Activated naive CD8-positive, alpha-beta T cell (primary cell): ENCODE data around the gene SP9.
A peak's percentile ranks its signal among the peaks of the same experiment; 100 is the strongest.

Experiments used
- H3K27ac Mint-ChIP-seq: one replicate; pipeline ENCODE4 v1.8.0; 2021; ENCODE audit warnings: mixed read lengths
- H3K27me3 Mint-ChIP-seq: one replicate; pipeline ENCODE4 v1.8.0; 2021; ENCODE audit warnings: mixed read lengths
- H3K36me3 Mint-ChIP-seq: one replicate; pipeline ENCODE4 v1.8.0; 2021; ENCODE audit warnings: mixed read lengths
- H3K4me1 Mint-ChIP-seq: one replicate; pipeline ENCODE4 v1.8.0; 2021; ENCODE audit warnings: low read depth, mixed read lengths
- H3K4me3 Mint-ChIP-seq: one replicate; pipeline ENCODE4 v1.8.0; 2021; ENCODE audit warnings: mild to moderate bottlenecking, mixed read lengths
- H3K9me3 Mint-ChIP-seq: one replicate; pipeline ENCODE4 v1.8.0; 2021; ENCODE audit warnings: low read depth, mixed read lengths

The SP9 gene

DNA sequence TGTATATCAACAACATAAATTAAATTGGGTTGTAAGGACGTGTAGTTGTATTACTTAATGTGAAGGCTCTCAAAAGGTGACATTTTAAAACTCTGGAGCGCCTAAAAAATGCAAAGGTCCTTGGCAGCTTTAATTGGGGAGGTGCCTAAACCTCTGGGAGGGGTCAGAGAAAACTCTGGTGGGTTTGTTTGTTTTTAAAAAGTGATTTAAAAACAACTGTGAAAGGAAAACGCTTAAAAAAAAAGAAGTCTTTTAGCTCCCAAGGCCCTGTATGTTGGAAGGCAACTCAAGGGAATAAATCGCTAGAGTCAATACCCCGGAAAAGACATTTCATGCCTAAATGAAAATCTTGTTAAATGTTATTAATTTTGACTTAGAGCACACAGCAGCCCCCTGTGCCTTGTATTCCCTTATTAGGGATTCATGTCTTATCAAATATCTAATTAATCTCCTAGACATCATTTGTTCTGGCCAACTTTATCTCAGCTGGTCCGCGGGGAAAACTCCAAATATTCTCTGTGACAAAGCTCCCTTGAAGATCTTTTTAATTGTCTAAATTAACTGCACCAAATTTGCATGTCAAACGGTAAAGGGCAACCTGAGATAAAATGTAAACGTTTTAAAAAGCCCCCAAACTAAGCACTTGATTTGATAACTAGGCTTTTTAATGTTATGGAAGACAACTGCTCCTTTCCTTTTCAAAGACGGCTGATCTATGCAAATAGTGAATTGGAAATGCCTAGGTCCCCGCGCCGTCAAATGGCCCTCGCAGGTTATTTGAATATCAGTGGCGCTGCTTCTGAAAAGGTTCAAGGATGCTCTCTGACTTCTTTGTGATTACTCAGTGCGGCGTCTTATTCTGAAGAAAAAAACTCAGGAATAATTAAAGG is 4.2 kb downstream of the SP9 start:
- peaks cover 40% of the 10 kb centered on the region for H3K27me3 Mint-ChIP-seq
- H3K9me3 Mint-ChIP-seq: no peaks in the 10 kb centered on the region
- peaks cover 41% of the 10 kb centered on the region for H3K4me1 Mint-ChIP-seq
- no peak overlapping the region for H3K27ac Mint-ChIP-seq
- H3K36me3 Mint-ChIP-seq: no peaks in the 10 kb centered on the region
- no peak overlapping the region for H3K4me3 Mint-ChIP-seq

- Mint-ChIP-seq H3K36me3 (no peaks in the 10 kb centered on the region), H3K4me3 (no peak overlapping the region), H3K27ac (peak overlapping the region; percentile 55), H3K4me1 (peaks cover 39% of the 10 kb centered on the region), H3K27me3 (peaks cover 41% of the 10 kb centered on the region), H3K9me3 (no peaks in the 10 kb centered on the region)
These were observed 5.0 kb downstream of the SP9 start for GRCh38 chr2:174339561-174340399.

DNA sequence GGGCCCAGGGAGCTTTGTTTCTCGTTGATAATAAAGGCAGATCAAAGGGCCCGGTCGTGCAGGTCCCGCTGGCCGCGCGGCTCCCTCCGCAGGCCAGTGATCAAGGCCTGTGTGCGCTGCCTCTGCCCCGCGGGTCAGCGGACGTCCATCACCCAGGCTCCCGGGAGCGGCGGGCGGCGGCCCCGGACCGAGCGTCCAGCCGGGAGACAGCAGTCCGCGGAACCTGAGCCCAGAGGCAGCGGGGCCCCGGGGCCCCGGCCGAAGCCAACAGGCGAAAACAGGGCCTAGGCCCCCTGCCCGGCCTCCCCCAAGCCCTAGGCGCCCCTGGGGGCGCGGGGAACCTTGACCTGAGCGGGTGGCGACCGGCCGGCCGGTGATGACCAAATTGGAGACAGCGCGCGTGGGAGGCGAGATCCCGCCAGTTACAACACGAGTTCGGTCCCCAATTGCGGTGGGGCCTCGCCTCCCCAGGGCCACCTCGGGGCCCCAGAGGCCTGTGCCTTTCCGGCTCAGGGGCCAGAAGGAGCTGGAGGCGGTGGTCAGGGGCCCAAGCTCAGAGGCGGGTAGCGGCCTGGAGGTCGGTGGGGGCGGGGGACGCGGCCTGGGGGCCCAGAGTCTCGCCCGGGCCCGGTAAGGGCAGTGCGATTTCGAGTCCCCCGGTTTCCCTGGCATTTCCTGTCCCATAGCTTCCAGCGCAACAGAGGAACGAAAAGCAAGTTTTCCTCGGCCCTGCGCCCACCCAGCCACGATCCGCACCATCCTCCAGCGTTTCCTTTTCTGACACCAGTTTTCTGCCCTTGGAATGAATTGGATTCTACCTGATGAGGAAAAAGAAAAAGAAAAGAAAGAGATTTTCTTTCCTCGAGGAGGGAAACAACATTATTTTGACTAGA is 5.9 kb downstream of the SP9 start:
- Mint-ChIP-seq H3K4me3 (peak overlapping the region; percentile 83), H3K27ac (peak overlapping the region; percentile 43), H3K4me1 (peaks cover 31% of the 10 kb centered on the region), H3K36me3 (no peaks in the 10 kb centered on the region), H3K27me3 (peaks cover 43% of the 10 kb centered on the region), H3K9me3 (no peaks in the 10 kb centered on the region)

GRCh38 chr2:174341293-174341994 is 6.7 kb downstream of the SP9 start:
- Mint-ChIP-seq H3K36me3 (no peaks in the 10 kb centered on the region), H3K9me3 (no peaks in the 10 kb centered on the region), H3K4me3 (peak overlapping the region; percentile 83), H3K27ac (peak overlapping the region; percentile 43), H3K4me1 (peaks cover 31% of the 10 kb centered on the region), H3K27me3 (peaks cover 45% of the 10 kb centered on the region)

DNA sequence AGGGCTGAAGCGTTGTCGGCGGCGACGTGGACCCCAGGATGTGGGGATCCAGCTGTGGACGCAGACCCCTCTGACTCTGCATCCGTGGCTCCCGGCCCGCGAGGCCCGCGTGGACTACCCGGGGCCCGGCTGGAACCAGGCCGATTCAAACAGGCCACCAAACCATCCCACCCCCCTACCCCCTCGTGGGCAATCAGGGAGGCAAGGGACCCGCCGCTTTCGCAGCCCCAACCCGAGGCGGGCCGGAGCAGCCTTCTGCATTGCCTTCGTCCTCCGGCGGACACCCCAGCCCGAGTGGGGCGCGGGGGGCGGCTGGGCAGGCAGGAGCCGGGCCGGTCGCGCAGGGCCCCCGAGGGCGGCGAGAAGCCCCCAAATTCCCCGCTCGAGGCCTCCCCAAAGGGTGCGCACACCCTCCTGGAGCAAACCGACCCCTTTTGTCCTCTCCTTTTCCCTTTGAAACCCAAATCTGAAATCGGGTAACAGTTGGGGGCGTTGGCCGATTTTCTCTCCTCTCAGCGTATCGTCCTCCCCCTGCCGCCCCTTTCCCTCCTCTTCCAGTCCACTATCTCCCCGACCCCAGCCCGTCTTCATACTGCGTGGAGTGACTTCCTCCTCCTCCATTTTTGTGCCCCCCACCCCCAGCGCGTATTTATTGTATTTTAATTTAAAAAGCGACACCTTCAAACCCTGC is 7.4 kb downstream of the SP9 start:
- Mint-ChIP-seq H3K4me1 (peaks cover 31% of the 10 kb centered on the region), H3K4me3 (peak overlapping the region; percentile 83), H3K27me3 (peaks cover 45% of the 10 kb centered on the region), H3K27ac (no peak overlapping the region), H3K36me3 (peaks cover 3% of the 10 kb centered on the region), H3K9me3 (no peaks in the 10 kb centered on the region)

DNA sequence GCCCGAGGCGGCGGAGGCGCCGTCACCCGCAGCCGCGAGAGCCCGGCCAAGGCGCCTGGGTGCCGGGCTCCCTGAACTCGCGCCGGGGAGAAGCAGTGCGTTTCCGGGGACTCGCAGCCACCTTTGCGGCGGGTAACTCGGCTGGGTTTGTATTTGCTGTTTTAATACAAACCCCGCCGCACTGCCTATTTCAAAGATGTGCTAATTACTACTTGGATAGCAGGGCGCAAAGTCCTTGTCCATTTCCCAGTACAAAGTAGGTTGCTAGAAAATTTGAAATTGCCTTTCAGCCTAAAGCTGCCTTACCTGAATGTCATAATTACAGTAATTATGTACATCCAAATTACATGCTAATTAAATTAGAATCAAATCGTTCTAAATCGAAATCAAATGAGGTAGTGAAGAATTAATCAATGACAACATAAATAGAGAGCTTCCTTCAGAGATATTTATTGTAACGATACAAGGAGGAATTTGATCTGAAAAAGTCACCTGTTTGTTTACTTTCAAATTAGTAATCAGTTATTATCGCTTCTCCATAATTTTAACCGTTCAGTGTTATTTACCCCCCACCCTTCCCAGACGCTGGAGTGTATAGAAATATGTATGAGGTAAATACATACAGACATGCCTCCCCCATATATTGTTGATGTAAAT is 8.1 kb downstream of the SP9 start:
- H3K27me3 Mint-ChIP-seq: peaks cover 42% of the 10 kb centered on the region
- H3K4me1 Mint-ChIP-seq: peaks cover 28% of the 10 kb centered on the region
- no peaks in the 10 kb centered on the region for H3K9me3 Mint-ChIP-seq
- H3K4me3 Mint-ChIP-seq: peak overlapping the region; percentile 46
- H3K27ac Mint-ChIP-seq: no peak overlapping the region
- H3K36me3 Mint-ChIP-seq: peaks cover 3% of the 10 kb centered on the region

DNA sequence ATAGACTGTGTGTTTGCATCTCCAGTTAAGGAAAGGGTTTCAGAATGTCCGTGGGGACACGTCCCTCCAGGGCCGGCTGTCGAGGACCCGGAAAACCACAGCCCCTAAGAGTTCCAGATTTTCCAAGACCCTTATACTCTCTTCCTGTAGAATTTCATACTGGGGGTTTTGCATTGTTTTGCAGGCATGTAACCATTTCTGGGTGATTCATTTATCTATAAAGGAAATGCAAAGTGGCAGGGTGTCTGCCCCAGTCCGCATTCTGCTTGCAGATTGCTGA is 8.5 kb downstream of the SP9 start:
- H3K4me3 Mint-ChIP-seq: peak overlapping the region; percentile 46
- no peak overlapping the region for H3K27ac Mint-ChIP-seq
- H3K9me3 Mint-ChIP-seq: no peaks in the 10 kb centered on the region
- peaks cover 40% of the 10 kb centered on the region for H3K27me3 Mint-ChIP-seq
- H3K4me1 Mint-ChIP-seq: peaks cover 26% of the 10 kb centered on the region
- peaks cover 5% of the 10 kb centered on the region for H3K36me3 Mint-ChIP-seq

- peaks cover 10% of the 10 kb centered on the region for H3K36me3 Mint-ChIP-seq
- H3K4me1 Mint-ChIP-seq: peaks cover 26% of the 10 kb centered on the region
- H3K27me3 Mint-ChIP-seq: peaks cover 39% of the 10 kb centered on the region
- H3K9me3 Mint-ChIP-seq: no peaks in the 10 kb centered on the region
- peak overlapping the region; percentile 46 for H3K4me3 Mint-ChIP-seq
- H3K27ac Mint-ChIP-seq: no peak overlapping the region
These were observed 9.1 kb downstream of the SP9 start for GRCh38 chr2:174343623-174344455.

DNA sequence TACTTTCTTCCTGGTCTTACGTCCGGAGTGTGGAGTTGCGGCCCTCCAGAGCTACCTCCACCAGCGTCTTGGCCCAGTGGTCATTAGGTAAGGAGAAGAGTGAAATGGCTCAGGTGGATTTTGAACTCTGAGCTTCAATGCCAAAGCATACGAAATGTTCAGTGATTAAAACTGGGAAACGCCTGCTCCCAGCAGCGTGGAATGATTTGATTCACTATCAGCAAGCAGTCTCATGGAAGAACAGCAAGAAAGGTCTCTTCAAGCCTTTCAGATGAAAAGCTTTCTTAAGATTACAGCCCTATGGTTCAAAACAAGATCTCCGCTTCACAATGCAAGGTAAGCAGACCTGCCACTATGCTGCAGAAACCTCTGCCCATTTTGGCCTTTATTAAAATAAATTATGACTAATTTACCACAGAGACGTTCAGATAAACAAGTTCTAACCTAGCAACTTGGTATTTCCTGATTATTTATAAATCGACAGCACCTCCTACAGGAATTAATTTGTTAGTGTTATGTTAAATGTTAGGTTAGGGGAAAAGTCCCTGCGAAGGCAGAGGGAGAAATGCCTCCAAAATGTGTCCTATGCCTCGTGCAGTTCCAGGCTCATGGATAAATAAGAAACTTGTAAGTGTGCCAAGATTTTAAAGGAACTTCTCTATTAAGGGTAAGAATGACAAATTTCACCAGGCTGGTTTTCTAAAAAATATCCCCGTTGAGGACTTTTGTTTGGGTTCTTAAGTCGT is 10.1 kb downstream of the SP9 start:
- H3K27ac Mint-ChIP-seq: no peak overlapping the region
- no peak overlapping the region for H3K4me3 Mint-ChIP-seq
- H3K9me3 Mint-ChIP-seq: no peaks in the 10 kb centered on the region
- peaks cover 32% of the 10 kb centered on the region for H3K27me3 Mint-ChIP-seq
- H3K4me1 Mint-ChIP-seq: peaks cover 26% of the 10 kb centered on the region
- H3K36me3 Mint-ChIP-seq: peaks cover 13% of the 10 kb centered on the region

DNA sequence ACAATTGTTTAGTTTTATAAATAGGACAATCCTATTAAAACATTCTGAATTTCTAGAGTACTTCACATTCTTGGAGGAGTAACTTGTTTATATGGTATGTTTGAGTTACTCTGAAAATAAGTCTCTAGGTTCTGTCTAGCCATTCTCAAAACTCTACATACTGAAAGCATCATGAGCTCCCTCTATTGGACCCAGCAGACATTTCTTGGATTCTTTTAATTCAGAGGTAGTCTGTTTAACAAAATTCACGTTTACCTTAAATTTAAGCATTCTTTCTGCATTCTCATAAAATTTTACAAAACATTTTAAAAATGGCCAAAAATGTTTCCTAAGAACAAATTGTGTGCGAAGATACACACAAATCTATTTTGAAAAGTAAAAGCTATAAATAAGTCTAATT is 15.3 kb downstream of the SP9 start:
- peaks cover 4% of the 10 kb centered on the region for H3K27me3 Mint-ChIP-seq
- H3K9me3 Mint-ChIP-seq: no peaks in the 10 kb centered on the region
- H3K4me1 Mint-ChIP-seq: no peaks in the 10 kb centered on the region

DNA sequence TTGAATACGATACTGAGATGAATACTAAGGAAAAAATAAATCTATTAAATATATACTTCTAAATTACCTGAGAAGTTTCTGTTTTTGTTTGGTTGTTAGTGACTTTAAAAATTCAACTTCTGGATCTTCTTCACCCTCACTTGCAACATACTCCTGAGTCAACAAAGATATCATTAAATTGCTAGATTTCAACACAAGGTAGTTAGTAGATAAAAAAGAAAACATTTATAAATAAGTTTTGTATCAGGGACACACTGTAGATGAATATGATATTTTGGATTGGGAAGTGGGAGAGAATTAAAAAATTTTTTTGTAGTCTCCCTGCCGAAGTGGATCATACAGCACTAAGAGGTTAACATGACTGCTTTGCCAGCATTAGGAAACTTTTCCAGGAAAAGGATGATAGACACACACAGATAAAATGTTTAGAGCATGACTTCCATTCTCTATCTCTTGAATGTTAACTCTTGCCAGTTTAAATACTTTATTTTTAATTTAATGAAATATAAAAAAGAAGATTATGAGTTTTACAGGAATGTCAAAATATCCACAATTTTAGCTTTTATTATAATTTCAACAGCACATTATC is 15.9 kb downstream of the SP9 start:
- H3K9me3 Mint-ChIP-seq: no peaks in the 10 kb centered on the region
- no peak overlapping the region for H3K4me3 Mint-ChIP-seq
- peaks cover under 1% of the 10 kb centered on the region for H3K27me3 Mint-ChIP-seq
- peaks cover 17% of the 10 kb centered on the region for H3K36me3 Mint-ChIP-seq
- no peaks in the 10 kb centered on the region for H3K4me1 Mint-ChIP-seq
- H3K27ac Mint-ChIP-seq: no peak overlapping the region

More for the DNA sequence above, 15.3 kb downstream of the SP9 start:
- Mint-ChIP-seq H3K27ac (no peak overlapping the region), H3K4me3 (no peak overlapping the region), H3K36me3 (peaks cover 16% of the 10 kb centered on the region)

DNA sequence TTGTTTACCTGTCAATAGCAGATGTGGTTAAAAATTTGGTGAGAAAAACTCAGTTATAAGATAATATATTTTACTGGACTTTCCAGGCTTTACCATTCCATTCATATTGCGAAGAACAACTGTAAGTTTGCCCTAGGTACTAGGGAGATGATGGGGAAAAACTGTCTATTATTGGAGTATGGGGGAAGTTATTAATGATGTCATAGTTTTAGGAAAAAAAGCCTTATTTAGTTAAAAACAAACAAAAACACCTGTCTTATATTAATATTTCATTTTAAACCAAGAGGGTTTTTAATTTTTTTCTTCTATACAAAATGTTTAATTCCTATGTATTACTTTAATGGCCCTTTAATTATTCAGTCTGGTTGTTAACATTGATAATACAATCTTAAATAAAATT is 18.2 kb downstream of the SP9 start:
- H3K9me3 Mint-ChIP-seq: no peaks in the 10 kb centered on the region
- peaks cover 16% of the 10 kb centered on the region for H3K36me3 Mint-ChIP-seq
- no peak overlapping the region for H3K27ac Mint-ChIP-seq
- H3K27me3 Mint-ChIP-seq: no peaks in the 10 kb centered on the region
- no peaks in the 10 kb centered on the region for H3K4me1 Mint-ChIP-seq
- H3K4me3 Mint-ChIP-seq: no peak overlapping the region
